GM19324 (cell line): ENCODE results near the gene SEPTIN14.
"Not testable (repeated sequence)": the region's sequence is repeated elsewhere in the genome, so short reads cannot be mapped to it uniquely, and the experiment has no call there.

Source experiments
- ATAC-seq: cut with Tn5 transposase; IDR thresholded peaks from one replicate; pipeline ENCODE4 v1.9.1; 2021; ENCODE audit warnings: mild to moderate bottlenecking, moderate library complexity; ENCODE audit not compliant: unreplicated experiment, low FRiP score

SEPTIN14 gene

GRCh38 chr7:55862652-55863051 lies at the start of gene SEPTIN14:
TSS of gene SEPTIN14 (minus strand) at chr7:55862752. CDS start at chr7:55861996, 756 bp downstream.
- ATAC-seq = not testable (repeated sequence)

GRCh38 chr7:55903985-55904759 lies 41.6 kb upstream of the SEPTIN14 start:
- ATAC-seq = no peak

GRCh38 chr7:55901059-55901458 lies 38.5 kb upstream of the SEPTIN14 start:
- not testable (repeated sequence) for ATAC-seq

- no peak for ATAC-seq
Measured at GRCh38 chr7:55898287-55898686, 35.7 kb upstream of the SEPTIN14 start.

- ATAC-seq = no peak
Measured at GRCh38 chr7:55895021-55895420, 32.5 kb upstream of the SEPTIN14 start.

GRCh38 chr7:55893940-55894339 lies 31.4 kb upstream of the SEPTIN14 start:
- no peak for ATAC-seq

- not testable (repeated sequence) for ATAC-seq
Measured at GRCh38 chr7:55888378-55888777, 25.8 kb upstream of the SEPTIN14 start.

- ATAC-seq = no peak
Measured at GRCh38 chr7:55887821-55888247, 25.3 kb upstream of the SEPTIN14 start.

- no peak for ATAC-seq
Measured at GRCh38 chr7:55884321-55884720, 21.8 kb upstream of the SEPTIN14 start.

GRCh38 chr7:55878691-55879090 lies 16.1 kb upstream of the SEPTIN14 start:
- no peak for ATAC-seq

GRCh38 chr7:55877308-55877707 lies 14.8 kb upstream of the SEPTIN14 start:
- ATAC-seq = no peak

- ATAC-seq = no peak
Measured at GRCh38 chr7:55873765-55874164, 11.2 kb upstream of the SEPTIN14 start.

- ATAC-seq = no peak
Measured at GRCh38 chr7:55871932-55872485, 9.5 kb upstream of the SEPTIN14 start.

- not testable (repeated sequence) for ATAC-seq
Measured at GRCh38 chr7:55868989-55869388, 6.4 kb upstream of the SEPTIN14 start.

GRCh38 chr7:55845164-55845563 lies 17.4 kb downstream of the SEPTIN14 start:
- ATAC-seq = not testable (repeated sequence)

- ATAC-seq = no peak
Measured at GRCh38 chr7:55838595-55838994, 24.0 kb downstream of the SEPTIN14 start.

- ATAC-seq = no peak
Measured at GRCh38 chr7:55827577-55827976, 35.0 kb downstream of the SEPTIN14 start.

- no peak for ATAC-seq
Measured at GRCh38 chr7:55818686-55819085, 43.9 kb downstream of the SEPTIN14 start.

GRCh38 chr7:55797260-55797659 lies 65.3 kb downstream of the SEPTIN14 start:
- ATAC-seq = not testable (repeated sequence)

- ATAC-seq = no peak
Measured at GRCh38 chr7:55794527-55794926, 68.0 kb downstream of the SEPTIN14 start.

GRCh38 chr7:55792048-55792447 lies 70.5 kb downstream of the SEPTIN14 start:
- no peak for ATAC-seq

GRCh38 chr7:55787796-55788195 lies 74.8 kb downstream of the SEPTIN14 start:
- no peak for ATAC-seq
